GM21447 (cell line): ENCODE data around the gene JADE3.

Experiments used
- ATAC-seq: cut with Tn5 transposase; IDR thresholded peaks from one replicate; pipeline ENCODE4 v1.9.1; 2021; ENCODE audit not compliant: unreplicated experiment

The JADE3 gene

GRCh38 chrX:46992070-46992469, 79.8 kb downstream of the JADE3 start:
- ATAC-seq, result no peak

- no peak for ATAC-seq
These were observed 81.9 kb downstream of the JADE3 start for GRCh38 chrX:46994096-46994495.

DNA sequence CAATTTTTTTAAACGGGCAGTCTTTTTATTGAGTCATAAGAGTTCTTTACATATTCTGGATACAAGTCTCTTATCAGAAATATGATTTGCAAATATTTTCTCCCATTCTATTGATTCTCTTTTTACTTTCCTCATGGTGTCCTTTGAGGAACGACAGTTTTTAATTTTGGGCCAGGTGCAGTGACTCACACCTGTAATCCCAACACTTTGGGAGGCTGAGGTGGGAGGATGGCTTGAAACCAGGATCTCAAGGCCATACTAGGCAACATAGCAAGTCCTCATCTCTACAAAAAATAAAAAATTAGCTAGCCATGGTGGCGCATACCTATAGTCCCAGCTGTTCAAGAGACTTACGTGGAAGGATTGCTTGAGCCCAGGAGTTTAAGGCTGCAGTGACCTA, 99.9 kb downstream of the JADE3 start:
- no peak for ATAC-seq

GRCh38 chrX:47026198-47026597, 114.0 kb downstream of the JADE3 start:
- no peak for ATAC-seq

DNA sequence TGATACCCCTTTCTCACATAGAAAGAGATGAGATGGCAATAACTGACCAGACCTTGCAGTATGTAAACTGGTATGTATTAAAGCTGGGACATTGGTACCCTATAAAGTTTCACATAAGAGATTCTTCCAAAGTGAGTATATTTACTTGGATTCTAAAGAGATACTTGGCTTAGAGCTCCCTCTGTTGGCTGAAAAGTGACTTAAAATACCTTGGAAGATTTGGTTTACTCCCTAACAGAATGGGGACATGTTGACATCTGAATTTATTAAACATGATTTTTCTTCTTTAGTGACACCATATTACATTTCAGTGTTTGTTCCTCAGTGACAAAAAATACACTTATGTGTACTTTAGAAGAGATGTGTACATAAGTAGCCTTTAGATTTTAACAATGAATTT, 118.1 kb downstream of the JADE3 start:
- no peak for ATAC-seq

DNA sequence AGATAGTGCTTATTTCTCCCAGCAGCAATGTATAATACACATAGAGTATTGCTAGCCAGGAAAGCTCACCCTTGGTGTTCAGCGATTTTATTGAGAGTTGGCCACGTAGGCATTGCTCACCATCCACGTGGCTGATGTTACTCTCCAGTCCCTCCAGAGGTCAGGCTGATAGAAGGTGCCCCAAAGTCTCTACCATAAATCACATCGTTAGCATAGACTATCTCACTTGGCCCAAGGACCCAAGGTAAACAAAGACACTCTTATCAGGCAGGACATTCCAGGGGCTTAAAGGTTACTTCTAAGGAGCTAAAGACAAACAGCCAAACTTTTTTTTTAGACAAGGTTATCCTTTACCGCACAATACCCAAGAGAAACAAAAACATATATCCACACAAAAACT, 135.8 kb downstream of the JADE3 start:
- ATAC-seq, result no peak

DNA sequence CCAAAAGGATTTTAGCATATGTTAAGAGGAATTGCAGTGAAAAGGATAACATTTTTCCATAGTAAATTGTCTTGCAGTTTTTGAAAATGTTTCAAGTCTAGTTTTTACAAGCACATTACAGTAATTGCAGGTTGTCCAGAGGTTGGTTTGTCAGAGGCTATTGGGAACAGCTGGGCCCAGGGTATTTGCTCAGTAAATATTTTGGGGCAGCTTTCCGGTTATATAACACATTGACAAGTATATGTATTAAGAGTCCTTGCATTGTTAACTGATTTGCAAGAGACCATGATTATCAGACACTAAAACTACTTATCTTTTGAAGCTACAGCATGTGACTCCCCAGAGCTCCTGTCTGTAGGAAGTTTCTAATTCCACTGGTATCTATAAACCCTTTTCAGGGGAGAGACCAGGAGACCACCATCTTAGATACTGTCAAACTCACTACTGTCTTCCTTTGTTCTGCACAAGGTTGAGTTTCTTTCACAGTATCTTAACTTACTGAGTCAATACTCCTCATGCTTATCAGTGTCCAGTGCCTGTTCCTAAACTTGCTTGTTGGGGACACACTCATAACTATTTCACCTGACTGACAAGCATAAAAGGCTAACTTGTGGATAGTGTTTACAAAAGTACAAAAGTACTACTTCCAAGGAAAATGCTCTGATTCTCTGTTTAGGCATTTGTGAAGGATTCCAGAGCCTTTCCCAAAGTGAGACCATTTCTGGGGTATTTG, 147.1 kb downstream of the JADE3 start:
- ATAC-seq, result no peak

- no peak for ATAC-seq
These were observed 148.5 kb downstream of the JADE3 start for GRCh38 chrX:47060708-47061107.

GRCh38 chrX:47061238-47061919, 149.2 kb downstream of the JADE3 start:
- ATAC-seq, result no peak

DNA sequence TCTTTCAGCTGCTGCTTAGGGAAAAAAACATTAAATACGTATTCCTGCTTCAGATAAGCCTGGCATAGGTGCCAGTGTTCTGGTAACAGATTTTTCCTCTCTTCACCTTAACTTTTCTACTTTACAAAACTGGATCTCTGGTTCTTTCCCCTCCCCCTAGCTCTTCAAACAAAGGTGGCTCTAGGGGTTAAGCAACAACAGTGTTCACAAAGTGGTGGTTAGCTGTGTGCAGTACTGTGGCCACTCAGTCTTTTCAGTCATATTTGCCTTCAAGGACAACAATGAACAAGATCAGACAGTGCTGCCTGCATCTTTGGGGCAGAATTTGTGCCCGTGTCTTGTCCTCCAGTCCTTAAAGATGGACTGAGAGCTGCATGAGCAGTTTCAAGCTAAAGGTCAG, 151.0 kb downstream of the JADE3 start:
- no peak for ATAC-seq

DNA sequence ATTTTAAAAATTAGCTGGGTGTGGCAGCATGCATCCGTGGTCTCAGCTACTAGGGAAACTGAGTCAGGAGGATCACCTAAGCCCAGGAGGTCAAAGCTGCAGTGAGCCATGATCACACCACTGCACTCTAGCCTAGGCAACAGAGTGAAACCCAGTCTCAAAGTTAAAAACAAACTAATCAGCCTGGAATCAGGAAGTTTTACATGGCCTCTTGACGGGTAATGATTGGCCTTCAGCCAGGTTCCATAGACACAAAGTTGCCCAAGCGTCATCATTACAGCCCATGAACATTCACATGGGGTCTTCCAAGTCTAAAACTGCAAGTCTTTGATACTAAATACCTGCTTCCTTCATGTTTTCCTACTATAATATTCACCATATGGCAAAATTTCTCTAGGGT, 156.0 kb downstream of the JADE3 start:
- no peak for ATAC-seq

DNA sequence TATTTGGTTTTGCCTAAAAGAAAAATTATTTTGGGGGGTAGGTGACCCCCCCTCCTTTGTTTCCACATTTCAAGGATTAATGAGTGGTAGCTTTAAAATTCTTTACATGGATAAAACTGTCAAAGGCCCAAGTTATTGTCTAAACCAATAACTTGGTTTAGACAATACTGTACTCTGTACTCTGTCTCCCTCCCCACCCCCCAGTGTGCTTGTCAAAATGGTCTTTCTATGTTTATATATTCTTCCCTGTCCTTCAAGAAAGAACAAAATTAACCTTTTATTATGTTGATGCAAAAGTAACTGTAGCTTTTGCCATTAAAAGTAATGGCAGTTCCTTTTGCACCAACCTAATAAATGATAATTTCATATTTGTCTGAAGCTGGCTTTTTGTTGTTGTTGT, 156.5 kb downstream of the JADE3 start:
- no peak for ATAC-seq

- no peak for ATAC-seq
These were observed 166.2 kb downstream of the JADE3 start, which contains the start of gene RGN for GRCh38 chrX:47078129-47079043. Gene RGN, plus strand, starts transcription at chrX:47078443. Its CDS starts 2,702 bp downstream, at chrX:47081145.

DNA sequence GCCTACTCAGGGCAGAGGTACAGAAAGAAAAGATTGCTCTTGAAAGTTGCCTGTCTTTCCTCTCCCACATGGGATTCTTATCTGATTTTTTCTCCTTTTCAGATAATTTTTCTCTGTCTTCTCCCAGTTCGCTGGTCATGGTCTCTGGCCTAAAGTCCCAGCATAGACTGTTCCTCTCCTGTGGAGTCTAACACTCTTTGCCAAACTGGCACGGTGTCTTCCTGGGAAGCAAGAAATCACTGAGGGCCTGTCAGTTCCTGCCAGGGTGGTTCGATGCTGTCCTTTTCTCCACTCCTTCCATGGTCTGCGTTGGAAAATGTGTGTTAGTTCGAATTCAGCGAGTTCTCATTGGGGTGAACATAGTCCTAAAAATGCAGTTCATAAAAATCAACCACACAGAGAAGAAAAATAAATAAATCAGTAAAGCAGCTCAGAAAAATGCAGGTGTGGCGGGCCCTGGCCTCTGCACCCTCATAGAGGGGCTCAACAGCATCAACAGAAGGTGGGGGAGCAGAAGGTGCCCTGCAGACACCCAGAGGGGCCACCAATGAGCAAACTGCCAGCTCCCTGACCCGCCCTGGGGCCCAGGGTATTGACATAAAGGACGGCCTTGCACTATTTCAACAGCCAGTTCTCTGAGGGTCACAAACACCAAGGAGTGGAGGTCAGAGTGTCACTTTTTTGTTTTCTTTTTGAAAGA, 168.1 kb downstream of the JADE3 start:
- ATAC-seq, result no peak

GRCh38 chrX:47080915-47081236, 168.7 kb downstream of the JADE3 start:
- ATAC-seq, result no peak

- ATAC-seq, result no peak
These were observed 179.0 kb downstream of the JADE3 start for GRCh38 chrX:47091149-47091775.

- no peak for ATAC-seq
These were observed 181.0 kb downstream of the JADE3 start for GRCh38 chrX:47093248-47093647.

DNA sequence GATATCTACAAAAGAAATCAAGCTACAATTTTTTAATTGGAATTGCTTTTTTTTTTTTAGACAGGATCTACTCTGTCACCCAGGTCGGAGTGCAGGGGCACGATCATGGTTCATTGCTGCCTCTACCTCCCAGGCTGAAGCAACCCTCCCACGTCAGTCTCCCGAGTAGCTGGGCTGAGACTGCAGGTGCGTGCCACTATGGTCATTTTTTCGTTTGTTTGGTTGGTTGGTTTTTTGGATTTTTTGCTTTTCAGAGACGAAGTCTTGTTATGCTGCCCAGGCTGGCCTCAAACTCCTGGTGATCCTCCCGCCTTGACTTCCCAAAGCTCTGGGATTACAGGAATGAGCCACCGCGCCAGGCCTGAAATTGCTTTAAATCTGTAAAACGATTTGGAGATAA, 181.6 kb downstream of the JADE3 start:
- ATAC-seq, result no peak

GRCh38 chrX:47097018-47097417, 184.8 kb downstream of the JADE3 start:
- ATAC-seq, result no peak

DNA sequence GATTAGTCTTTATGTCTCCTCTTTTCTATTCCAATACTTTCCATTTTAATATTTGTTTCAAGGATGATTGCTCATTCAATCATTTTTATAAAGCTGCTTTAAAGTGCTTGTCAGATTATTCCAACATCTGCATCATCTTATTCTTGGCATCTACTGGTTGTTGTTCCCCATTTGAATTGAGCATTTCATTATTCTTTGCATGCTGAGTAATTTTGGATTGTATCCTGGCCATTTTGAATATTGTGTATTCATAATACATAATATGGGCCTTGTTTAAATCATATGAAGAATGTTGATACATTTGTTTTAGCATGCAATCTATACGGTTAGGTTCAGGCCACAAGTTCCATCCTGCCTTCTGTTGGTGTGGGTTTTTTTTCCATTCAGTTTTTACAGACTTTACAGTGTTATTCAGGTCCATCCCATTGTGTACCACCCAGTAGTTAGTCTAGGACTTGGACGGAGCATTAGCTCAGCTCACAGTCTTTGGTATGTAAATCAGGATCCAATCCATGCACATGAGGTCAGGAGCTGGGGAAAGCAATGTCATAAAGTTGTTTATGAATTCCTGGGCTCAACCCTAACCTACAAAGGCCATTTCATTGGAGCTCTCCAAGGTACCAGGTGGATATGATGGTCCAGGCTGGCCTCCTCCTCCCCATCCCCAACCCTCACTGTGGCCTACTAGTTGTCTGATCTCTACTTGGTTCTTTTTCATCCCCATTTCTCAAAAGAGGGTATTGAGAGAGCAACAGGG, 186.3 kb downstream of the JADE3 start:
- no peak for ATAC-seq
